Hematopoietic multipotent progenitor cell treated with erythropoietin and hydrocortisone succinate and interleukin-3 and kit ligand, for 8 days (in vitro differentiated cells): ENCODE results near the gene METTL15.
"Not testable (repeated sequence)": the region's sequence is repeated elsewhere in the genome, so short reads cannot be mapped to it uniquely, and the experiment has no call there.

Experiments used
- DNase-seq: peaks from one replicate; pipeline ENCODE4 v3.0.0-alpha.2; 2015

Gene METTL15

GRCh38 chr11:28303477-28304191 is 195.4 kb downstream of the METTL15 start:
- DNase-seq, result no peak

- DNase-seq, result no peak
These were observed 207.3 kb downstream of the METTL15 start for GRCh38 chr11:28315440-28315839.

- no peak for DNase-seq
These were observed 210.7 kb downstream of the METTL15 start for GRCh38 chr11:28318871-28319270.

GRCh38 chr11:28323621-28324020 is 215.4 kb downstream of the METTL15 start:
- DNase-seq, result no peak

GRCh38 chr11:28332393-28332792 is 224.2 kb downstream of the METTL15 start:
- DNase-seq, result not testable (repeated sequence)

GRCh38 chr11:28337701-28338100 is 229.5 kb downstream of the METTL15 start:
- DNase-seq, result no peak

GRCh38 chr11:28338371-28338770 is 230.2 kb downstream of the METTL15 start:
- DNase-seq, result no peak

- DNase-seq, result no peak
These were observed 231.3 kb downstream of the METTL15 start for GRCh38 chr11:28339488-28339887.

- DNase-seq, result peak; percentile 45
These were observed 234.5 kb downstream of the METTL15 start for GRCh38 chr11:28342716-28343115.

- DNase-seq, result peak; percentile 85
These were observed 235.4 kb downstream of the METTL15 start for GRCh38 chr11:28343304-28344233.

GRCh38 chr11:28346209-28346608 is 238.0 kb downstream of the METTL15 start:
- DNase-seq, result no peak

GRCh38 chr11:28346721-28347120 is 238.5 kb downstream of the METTL15 start:
- no peak for DNase-seq

GRCh38 chr11:28347371-28347770 is 239.2 kb downstream of the METTL15 start:
- DNase-seq, result no peak

GRCh38 chr11:28350216-28350615 is 242.0 kb downstream of the METTL15 start:
- DNase-seq, result no peak

- DNase-seq, result no peak
These were observed 245.8 kb downstream of the METTL15 start for GRCh38 chr11:28353991-28354390.

GRCh38 chr11:28366549-28367346 is 258.6 kb downstream of the METTL15 start:
- DNase-seq, result no peak

GRCh38 chr11:28378095-28378494 is 269.9 kb downstream of the METTL15 start:
- not testable (repeated sequence) for DNase-seq
